ENCODE measurements around the gene SLC26A11. TPM values are rescaled to one million over a fixed set of nuclear protein-coding genes. Genes with fewer than 3 reads are reported as not detected.

The SLC26A11 gene
- total RNA-seq, 4 donors from 2014 or later = 11.3 to 13.8 (median 12.7) TPM

- Histone ChIP-seq H3K4me3 (no peak overlapping the region), H3K9me3 (no peaks in the 10 kb centered on the region), H3K27ac (replicated peaks in 1 of 4) (no peak overlapping the region), H3K36me3 (peaks cover 34 to 100% (median 75%) of the 10 kb centered on the region in 4 donors), H3K4me1 (no peaks in the 10 kb centered on the region), H3K27me3 (no peaks in the 10 kb centered on the region)
- TF ChIP-seq POLR2AphosphoS5 (IDR thresholded peaks at IDR 0.05) (no peak), POLR2A (IDR thresholded peaks at IDR 0.05; ENCODE audit: low read depth) (no peak), CTCF (IDR thresholded peaks at IDR 0.05) (no peak), EP300 (IDR thresholded peaks at IDR 0.05) (no peak)
- DNase-seq (ENCODE audit: extremely low spot score) = no peak
- WGBS = 91% methylated on average over 18 of the region's 19 CpGs
- intact Hi-C loops (cut with DNase I) = no loop called here
Measured at GRCh38 chr17:80246266-80246681, 26.0 kb downstream of the SLC26A11 start.

- DNase-seq (ENCODE audit: extremely low spot score) = no peak
- Histone ChIP-seq H3K36me3 (peaks cover 30 to 100% (median 72%) of the 10 kb centered on the region in 4 donors), H3K27ac (replicated peaks in 1 of 4) (no peak overlapping the region), H3K9me3 (no peaks in the 10 kb centered on the region), H3K27me3 (no peaks in the 10 kb centered on the region), H3K4me1 (no peaks in the 10 kb centered on the region), H3K4me3 (no peak overlapping the region)
- 89% methylated on average over 7 of the region's 8 CpGs for WGBS
- TF ChIP-seq POLR2A (IDR thresholded peaks at IDR 0.05; ENCODE audit: low read depth) (no peak), POLR2AphosphoS5 (IDR thresholded peaks at IDR 0.05) (no peak), CTCF (IDR thresholded peaks at IDR 0.05) (no peak), EP300 (IDR thresholded peaks at IDR 0.05) (no peak)
- intact Hi-C loops (cut with DNase I) = no loop called here
Measured at GRCh38 chr17:80246726-80247125, 26.5 kb downstream of the SLC26A11 start.

- H3K27ac ChIP-seq (replicated peaks in 1 of 4) = no peak overlapping the region
- peaks cover 25 to 100% (median 68%) of the 10 kb centered on the region in 4 donors for H3K36me3 ChIP-seq
- H3K9me3 ChIP-seq = no peaks in the 10 kb centered on the region
- no peaks in the 10 kb centered on the region for H3K4me1 ChIP-seq
- TF ChIP-seq EP300 (IDR thresholded peaks at IDR 0.05) = no peak
- TF ChIP-seq POLR2AphosphoS5 (IDR thresholded peaks at IDR 0.05) = no peak
- TF ChIP-seq CTCF (IDR thresholded peaks at IDR 0.05) = no peak
- no peak for TF ChIP-seq POLR2A (IDR thresholded peaks at IDR 0.05; ENCODE audit: low read depth)
- no peak overlapping the region for H3K4me3 ChIP-seq
- 92% methylated on average over 10 of the region's 17 CpGs for WGBS
- DNase-seq (ENCODE audit: extremely low spot score) = no peak
- no peaks in the 10 kb centered on the region for H3K27me3 ChIP-seq
- intact Hi-C loops (cut with DNase I) = no loop called here
Measured at GRCh38 chr17:80247561-80247960, 27.3 kb downstream of the SLC26A11 start.

- Histone ChIP-seq H3K36me3 (peaks cover 28 to 100% (median 67%) of the 10 kb centered on the region in 4 donors), H3K4me3 (no peak overlapping the region), H3K4me1 (no peaks in the 10 kb centered on the region), H3K9me3 (no peaks in the 10 kb centered on the region), H3K27me3 (no peaks in the 10 kb centered on the region), H3K27ac (replicated peaks in 1 of 4) (no peak overlapping the region)
- intact Hi-C loops (cut with DNase I) = no loop called here
- WGBS = 97% methylated on average over 5 of the region's 23 CpGs
- DNase-seq (ENCODE audit: extremely low spot score) = no peak
- TF ChIP-seq POLR2AphosphoS5 (IDR thresholded peaks at IDR 0.05) = no peak
- TF ChIP-seq POLR2A (IDR thresholded peaks at IDR 0.05; ENCODE audit: low read depth) = no peak
- no peak for TF ChIP-seq EP300 (IDR thresholded peaks at IDR 0.05)
- TF ChIP-seq CTCF (IDR thresholded peaks at IDR 0.05) = no peak
Measured at GRCh38 chr17:80248001-80248893, 28.0 kb downstream of the SLC26A11 start.

Data from esophagus muscularis mucosa (tissue), 4 donors.